ENCODE data around the gene SOD1. TPM values are rescaled to one million over a fixed set of nuclear protein-coding genes. Genes with fewer than 3 reads are reported as not detected.

SOD1 gene
- total RNA-seq, 4 donors from 2014 or later, result 249 to 453 (median 377) TPM

DNA sequence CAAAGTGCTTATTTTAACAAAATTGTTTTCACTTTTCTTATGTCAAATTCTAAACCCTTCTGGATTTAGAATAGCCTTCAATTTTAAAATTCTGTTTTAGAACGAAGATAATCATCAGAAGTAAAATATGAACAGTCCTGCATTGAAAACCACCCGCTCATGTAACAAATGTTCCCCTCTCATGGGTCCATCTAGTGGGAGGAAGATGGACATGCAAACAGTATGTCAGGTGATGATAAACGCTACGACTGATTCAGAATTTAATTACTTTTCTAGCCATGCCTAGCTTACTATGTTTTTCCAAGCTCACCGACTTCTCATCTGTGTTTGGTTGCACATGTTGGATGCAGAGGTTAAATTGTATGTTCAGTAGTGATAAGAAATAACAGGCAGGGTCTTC, 23.5 kb downstream of the SOD1 start:
- H3K27me3 ChIP-seq, result no peaks in the 10 kb centered on the region
- no peak for DNase-seq
- no peak overlapping the region for H3K27ac ChIP-seq
- no peak for ATAC-seq
- H3K4me3 ChIP-seq, result no peak overlapping the region
- TF ChIP-seq POLR2A (IDR thresholded peaks at IDR 0.05), result no peak
- TF ChIP-seq, protein P1, sequence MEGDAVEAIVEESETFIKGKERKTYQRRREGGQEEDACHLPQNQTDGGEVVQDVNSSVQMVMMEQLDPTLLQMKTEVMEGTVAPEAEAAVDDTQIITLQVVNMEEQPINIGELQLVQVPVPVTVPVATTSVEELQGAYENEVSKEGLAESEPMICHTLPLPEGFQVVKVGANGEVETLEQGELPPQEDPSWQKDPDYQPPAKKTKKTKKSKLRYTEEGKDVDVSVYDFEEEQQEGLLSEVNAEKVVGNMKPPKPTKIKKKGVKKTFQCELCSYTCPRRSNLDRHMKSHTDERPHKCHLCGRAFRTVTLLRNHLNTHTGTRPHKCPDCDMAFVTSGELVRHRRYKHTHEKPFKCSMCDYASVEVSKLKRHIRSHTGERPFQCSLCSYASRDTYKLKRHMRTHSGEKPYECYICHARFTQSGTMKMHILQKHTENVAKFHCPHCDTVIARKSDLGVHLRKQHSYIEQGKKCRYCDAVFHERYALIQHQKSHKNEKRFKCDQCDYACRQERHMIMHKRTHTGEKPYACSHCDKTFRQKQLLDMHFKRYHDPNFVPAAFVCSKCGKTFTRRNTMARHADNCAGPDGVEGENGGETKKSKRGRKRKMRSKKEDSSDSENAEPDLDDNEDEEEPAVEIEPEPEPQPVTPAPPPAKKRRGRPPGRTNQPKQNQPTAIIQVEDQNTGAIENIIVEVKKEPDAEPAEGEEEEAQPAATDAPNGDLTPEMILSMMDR (IDR thresholded peaks at IDR 0.05 in 4 of 5, conservative IDR thresholded peaks at IDR 0.05 in 1 of 5), result no peak
- peaks cover 0 to 64% of the 10 kb centered on the region in 2 donors for H3K36me3 ChIP-seq
- in situ Hi-C loops (cut with MboI; ENCODE audit: low sequenced_read_pairs in 4 of 4) (no loop called here), intact Hi-C loops (cut with DNase I; ENCODE audit: low total_unique reads) (no loop called here)
- no peaks in the 10 kb centered on the region for H3K4me1 ChIP-seq
- no peaks in the 10 kb centered on the region for H3K9me3 ChIP-seq

DNA sequence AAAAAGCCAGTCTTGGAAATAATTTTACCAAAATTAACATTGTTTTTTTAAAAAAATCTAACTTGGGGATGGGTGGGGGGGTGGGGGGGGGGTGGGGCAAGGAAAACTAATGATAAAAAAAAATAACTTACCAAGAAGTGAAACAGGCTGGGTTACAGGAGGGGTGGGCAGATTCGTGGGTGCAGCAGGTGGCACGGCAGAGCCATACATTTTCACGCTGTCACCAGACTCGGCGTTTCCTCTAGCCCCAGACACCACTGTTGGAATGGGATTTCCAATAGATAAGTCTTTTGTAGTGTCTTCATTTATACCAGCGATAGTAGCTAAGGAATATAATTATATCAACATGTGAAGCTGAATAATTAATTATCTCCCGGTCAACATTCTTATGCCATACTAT, 25.4 kb downstream of the SOD1 start:
- intact Hi-C loops (cut with DNase I; ENCODE audit: low total_unique reads) (no loop called here), in situ Hi-C loops (cut with MboI; ENCODE audit: low sequenced_read_pairs in 4 of 4) (no loop called here)
- no peak overlapping the region for H3K4me3 ChIP-seq
- DNase-seq, result no peak
- ATAC-seq, result no peak
- no peak overlapping the region for H3K27ac ChIP-seq
- no peaks in the 10 kb centered on the region for H3K27me3 ChIP-seq
- no peaks in the 10 kb centered on the region for H3K4me1 ChIP-seq
- H3K36me3 ChIP-seq, result peaks cover 0 to 76% of the 10 kb centered on the region in 2 donors
- no peaks in the 10 kb centered on the region for H3K9me3 ChIP-seq
- no peak for TF ChIP-seq POLR2A (IDR thresholded peaks at IDR 0.05)
- TF ChIP-seq, protein P1 (IDR thresholded peaks at IDR 0.05 in 4 of 5, conservative IDR thresholded peaks at IDR 0.05 in 1 of 5), result no peak

DNA sequence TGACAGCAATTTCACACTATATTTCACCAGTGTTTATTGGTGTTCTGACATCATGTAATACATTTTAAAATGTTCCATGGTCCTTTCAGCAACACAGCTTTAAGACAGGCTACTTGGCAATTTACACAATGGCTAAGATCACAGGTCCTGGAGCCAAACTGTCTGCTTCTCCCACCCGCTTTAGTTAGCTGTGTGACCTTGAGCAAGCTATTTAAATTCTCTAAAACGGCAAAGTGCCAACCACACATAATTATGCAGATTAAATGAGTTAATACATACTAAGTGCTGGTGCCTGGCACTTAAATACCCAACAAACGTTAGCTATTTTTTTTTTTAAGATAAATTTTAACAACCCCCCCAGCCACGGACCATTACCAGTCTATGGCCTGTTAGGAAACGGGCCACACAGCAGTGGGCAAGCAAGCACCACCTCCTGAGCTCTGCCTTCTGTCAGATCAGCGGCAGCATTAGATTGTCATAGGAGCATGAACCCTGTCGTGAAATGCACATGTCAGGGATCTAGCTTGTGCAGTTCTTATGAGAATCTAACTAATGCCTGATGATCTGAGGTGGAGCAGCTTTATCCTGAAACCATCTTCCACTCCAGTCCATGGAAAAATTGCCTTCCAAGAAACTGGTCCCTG, 26.9 kb downstream of the SOD1 start:
- TF ChIP-seq, protein P1 (IDR thresholded peaks at IDR 0.05 in 4 of 5, conservative IDR thresholded peaks at IDR 0.05 in 1 of 5), result no peak
- no peak for TF ChIP-seq POLR2A (IDR thresholded peaks at IDR 0.05)
- peaks cover 0 to 91% of the 10 kb centered on the region in 2 donors for H3K36me3 ChIP-seq
- ATAC-seq (no peak), DNase-seq (no peak)
- H3K4me3 ChIP-seq, result no peak overlapping the region
- intact Hi-C loops (cut with DNase I; ENCODE audit: low total_unique reads) (no loop called here), in situ Hi-C loops (cut with MboI; ENCODE audit: low sequenced_read_pairs in 4 of 4) (no loop called here)
- H3K9me3 ChIP-seq, result no peaks in the 10 kb centered on the region
- H3K4me1 ChIP-seq, result no peaks in the 10 kb centered on the region
- no peaks in the 10 kb centered on the region for H3K27me3 ChIP-seq
- no peak overlapping the region for H3K27ac ChIP-seq

DNA sequence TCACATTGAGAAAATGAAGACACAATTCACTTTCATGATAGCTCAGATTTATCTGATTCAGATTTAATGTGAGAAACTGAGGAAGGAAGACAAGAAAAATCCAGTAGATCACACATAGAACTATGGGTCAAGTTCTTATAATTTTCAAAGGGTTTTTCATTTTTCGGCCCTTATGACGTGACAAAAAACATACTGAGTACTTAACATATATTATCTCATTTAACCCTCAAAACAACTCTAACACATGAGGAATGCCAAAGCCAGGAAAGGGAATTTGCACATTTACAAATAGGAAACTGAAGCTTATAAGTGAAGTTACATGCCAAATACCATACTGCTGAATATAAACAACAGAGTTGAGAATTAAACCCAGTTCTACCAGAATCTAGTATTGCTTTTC, 27.6 kb downstream of the SOD1 start:
- no peaks in the 10 kb centered on the region for H3K4me1 ChIP-seq
- ATAC-seq (no peak), DNase-seq (no peak)
- intact Hi-C loops (cut with DNase I; ENCODE audit: low total_unique reads), result no loop called here
- peaks cover 0 to 97% of the 10 kb centered on the region in 2 donors for H3K36me3 ChIP-seq
- no peak overlapping the region for H3K27ac ChIP-seq
- no peaks in the 10 kb centered on the region for H3K9me3 ChIP-seq
- in situ Hi-C loops (cut with MboI; ENCODE audit: low sequenced_read_pairs in 4 of 4), result no loop called here
- TF ChIP-seq, protein P1 (IDR thresholded peaks at IDR 0.05 in 4 of 5, conservative IDR thresholded peaks at IDR 0.05 in 1 of 5), result no peak
- TF ChIP-seq POLR2A (IDR thresholded peaks at IDR 0.05), result no peak
- H3K27me3 ChIP-seq, result no peaks in the 10 kb centered on the region
- no peak overlapping the region for H3K4me3 ChIP-seq
